Keratinocyte (primary cell): ENCODE data around the gene DHDH. TPM values are rescaled to one million over a fixed set of nuclear protein-coding genes. Genes with fewer than 3 reads are reported as not detected.
A peak's percentile ranks its signal among the peaks of the same experiment; 100 is the strongest.

Experiments
- DNase-seq: peaks from one replicate; pipeline ENCODE4 v3.0.0-alpha.2; 2011; ENCODE audit warnings: low read depth, missing footprints, low spot score
- FAIRE-seq: peaks from 2 replicates; lab custom pipeline; 2011; peaks lifted over from hg19 to GRCh38; lab: Jason Lieb, UNC
- H2AFZ ChIP-seq: 2 replicates; pipeline ENCODE4 v1.6.0; 2012; ENCODE audit warnings: low read length, control low read depth, inconsistent platforms; ENCODE audit not compliant: control insufficient read depth
- H3K27ac ChIP-seq: 2 replicates; pipeline ENCODE4 v1.5.1; 2011; ENCODE audit warnings: low read length; ENCODE audit not compliant: control insufficient read depth, insufficient read depth
- H3K27me3 ChIP-seq: 3 replicates; pipeline ENCODE4 v1.6.0; 2011; ENCODE audit warnings: low read length; ENCODE audit not compliant: control insufficient read depth, insufficient read depth; ENCODE audit errors: extremely low read depth
- H3K36me3 ChIP-seq, 2 experiments: 2 replicates in 1 of 2; 3 replicates in 1 of 2; pipeline ENCODE4 v1.5.1; 2011; ENCODE audit warnings: low read length in 2 of 2, mild to moderate bottlenecking in 1 of 2; ENCODE audit not compliant: control insufficient read depth in 2 of 2, insufficient read depth in 2 of 2; ENCODE audit errors: extremely low read depth in 1 of 2
- H3K4me1 ChIP-seq: 3 replicates; pipeline ENCODE4 v1.5.1; 2011; ENCODE audit warnings: low read length; ENCODE audit not compliant: control insufficient read depth, insufficient read depth; ENCODE audit errors: extremely low read depth
- H3K4me2 ChIP-seq: 3 replicates; pipeline ENCODE4 v1.6.0; 2011; ENCODE audit warnings: low read depth, low read length; ENCODE audit not compliant: control insufficient read depth, insufficient read depth; ENCODE audit errors: extremely low read depth
- H3K4me3 ChIP-seq, 3 experiments: fragments of 200-600 bp in 1 of 3; sonication (generic) in 1 of 3; 2 replicates in 2 of 3; 3 replicates in 1 of 3; pipeline ENCODE4 v1.5.1; 2011 to 2016; ENCODE audit warnings: low read length in 3 of 3, mild to moderate bottlenecking in 3 of 3, control low read depth in 2 of 3, inconsistent platforms in 1 of 3, low read depth in 1 of 3, mixed read lengths in 1 of 3, mixed run types in 1 of 3, moderate library complexity in 1 of 3; ENCODE audit not compliant: control insufficient read depth in 2 of 3, insufficient read depth in 2 of 3; ENCODE audit errors: extremely low read depth in 1 of 3
- H3K79me2 ChIP-seq: 2 replicates; pipeline ENCODE4 v1.6.0; 2012; ENCODE audit warnings: low read length; ENCODE audit not compliant: control insufficient read depth, insufficient read depth
- H3K9ac ChIP-seq: 3 replicates; pipeline ENCODE4 v1.6.0; 2011; ENCODE audit warnings: low read length; ENCODE audit not compliant: control insufficient read depth, insufficient read depth; ENCODE audit errors: extremely low read depth
- H3K9me1 ChIP-seq: 3 replicates; pipeline ENCODE4 v1.6.0; 2011; ENCODE audit warnings: low read length; ENCODE audit not compliant: control insufficient read depth, insufficient read depth; ENCODE audit errors: extremely low read depth
- H3K9me3 ChIP-seq: 2 replicates; pipeline ENCODE4 v1.5.1; 2012; ENCODE audit warnings: low read depth, low read length; ENCODE audit not compliant: control insufficient read depth
- H4K20me1 ChIP-seq: 3 replicates; pipeline ENCODE4 v1.6.0; 2011; ENCODE audit warnings: low read length; ENCODE audit not compliant: control insufficient read depth, insufficient read depth; ENCODE audit errors: extremely low read depth
- EZH2 ChIP-seq: IDR thresholded peaks from one replicate; pipeline ENCODE4 v1.6.1; 2012; ENCODE audit warnings: inconsistent platforms, mild to moderate bottlenecking, low read length, moderate library complexity
- dilution Hi-C: fragments of 300-500 bp; cut with MboI; formaldehyde crosslinking; loops from one replicate; pipeline ENCODE4 v1.7.0; 2020; ENCODE audit warnings: low sequenced_read_pairs; ENCODE audit not compliant: extremely low pct_ligation_motif_present
- polyA plus RNA-seq, 5 experiments: library from polyadenylated mRNA; depleted of rRNA in 3 of 5; stranded (reverse) in 3 of 5; stranded (forward) in 1 of 5; unstranded in 1 of 5; fragments of >200 nt; gene quantifications; 1 replicate in 1 of 5; 2 replicates in 3 of 5; 3 replicates in 1 of 5; pipeline versions ENCODE4 v1.2.1 to v1.2.3, GENCODE V29; 2011 to 2012; ENCODE audit warnings: missing spikeins in 2 of 5, low read depth in 1 of 5, low replicate concordance in 1 of 5
- TF ChIP-seq, protein P1 (sequence below), 3 experiments: IDR thresholded peaks in 1 of 3; conservative IDR thresholded peaks in 1 of 3; optimal IDR thresholded peaks in 1 of 3; 2 replicates in 2 of 3; 3 replicates in 1 of 3; pipeline versions ENCODE3 to v1.5.1; 2011; ENCODE audit warnings: low read length in 3 of 3, mild to moderate bottlenecking in 3 of 3, moderate library complexity in 2 of 3, control low read depth in 1 of 3, inconsistent platforms in 1 of 3; ENCODE audit not compliant: insufficient read depth in 2 of 3; ENCODE audit errors: extremely low read depth in 1 of 3

DHDH gene
- polyA plus RNA-seq, 1 donor (not counting 4 experiments of a cell fraction or from before 2014, with no cell fraction given), result 0.45 TPM

DNA sequence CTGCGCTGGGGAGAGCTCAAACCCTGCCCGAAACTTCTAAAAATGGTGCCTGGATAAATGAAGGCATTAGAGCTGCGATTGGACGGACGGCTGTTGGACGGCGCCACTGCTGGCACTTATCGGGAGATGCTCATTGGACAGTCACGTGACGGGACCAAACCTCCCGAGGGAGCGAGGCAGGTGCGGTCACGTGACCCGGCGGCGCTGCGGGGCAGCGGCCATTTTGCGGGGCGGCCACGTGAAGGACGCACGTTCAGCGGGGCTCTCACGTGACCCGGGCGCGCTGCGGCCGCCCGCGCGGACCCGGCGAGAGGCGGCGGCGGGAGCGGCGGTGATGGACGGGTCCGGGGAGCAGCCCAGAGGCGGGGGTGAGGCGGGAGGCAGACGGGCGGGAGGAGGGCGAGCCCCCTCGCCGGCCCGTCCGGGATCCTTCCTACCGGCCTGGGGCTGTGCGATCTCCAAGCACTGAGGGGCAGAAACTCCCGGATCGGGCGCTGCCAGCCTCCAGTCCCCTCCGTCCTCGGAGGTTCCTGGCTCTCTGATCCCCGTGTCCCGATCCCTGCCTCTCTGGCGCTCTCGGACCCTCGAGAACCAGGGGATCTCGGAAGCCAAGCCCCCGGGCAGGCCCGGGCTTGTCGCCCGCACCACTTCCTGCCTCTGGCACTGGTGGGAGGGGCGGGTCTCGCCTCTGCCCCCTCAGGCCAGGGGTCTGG is 21.3 kb downstream of the DHDH start, which contains the start of gene BAX:
Gene BAX, plus strand, starts transcription at position 281 of the 713 bp plus-strand sequence. Its CDS starts 54 bp downstream, at position 335.
- Histone ChIP-seq H3K9ac (peak within 1 kb of the TSS; percentile 97), H3K4me1 (peaks cover 5% of the 10 kb centered on the region), H4K20me1 (no peaks in the 10 kb centered on the region), H3K27me3 (no peaks in the 10 kb centered on the region), H3K79me2 (peaks cover 19% of the 10 kb centered on the region), H3K9me1 (no peaks in the 10 kb centered on the region), H3K9me3 (no peaks in the 10 kb centered on the region), H3K4me3 (peak within 1 kb of the TSS; percentile 85 to 89 (median 85)), H3K36me3 (peaks cover 4 to 6% of the 10 kb centered on the region in 2 experiments), H3K4me2 (peak within 1 kb of the TSS; percentile 90), H2AFZ (peak within 1 kb of the TSS; percentile 75), H3K27ac (peak within 1 kb of the TSS; percentile 90)
- dilution Hi-C loops, result no loop called here
- FAIRE-seq, result no peak
- TF ChIP-seq EZH2, result no peak
- TF ChIP-seq, protein P1, sequence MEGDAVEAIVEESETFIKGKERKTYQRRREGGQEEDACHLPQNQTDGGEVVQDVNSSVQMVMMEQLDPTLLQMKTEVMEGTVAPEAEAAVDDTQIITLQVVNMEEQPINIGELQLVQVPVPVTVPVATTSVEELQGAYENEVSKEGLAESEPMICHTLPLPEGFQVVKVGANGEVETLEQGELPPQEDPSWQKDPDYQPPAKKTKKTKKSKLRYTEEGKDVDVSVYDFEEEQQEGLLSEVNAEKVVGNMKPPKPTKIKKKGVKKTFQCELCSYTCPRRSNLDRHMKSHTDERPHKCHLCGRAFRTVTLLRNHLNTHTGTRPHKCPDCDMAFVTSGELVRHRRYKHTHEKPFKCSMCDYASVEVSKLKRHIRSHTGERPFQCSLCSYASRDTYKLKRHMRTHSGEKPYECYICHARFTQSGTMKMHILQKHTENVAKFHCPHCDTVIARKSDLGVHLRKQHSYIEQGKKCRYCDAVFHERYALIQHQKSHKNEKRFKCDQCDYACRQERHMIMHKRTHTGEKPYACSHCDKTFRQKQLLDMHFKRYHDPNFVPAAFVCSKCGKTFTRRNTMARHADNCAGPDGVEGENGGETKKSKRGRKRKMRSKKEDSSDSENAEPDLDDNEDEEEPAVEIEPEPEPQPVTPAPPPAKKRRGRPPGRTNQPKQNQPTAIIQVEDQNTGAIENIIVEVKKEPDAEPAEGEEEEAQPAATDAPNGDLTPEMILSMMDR (optimal IDR thresholded peaks at IDR 0.05 in 1 of 3, IDR thresholded peaks at IDR 0.05 in 1 of 3, conservative IDR thresholded peaks at IDR 0.05 in 1 of 3; ENCODE audit: extremely low read depth in 1 of 3, insufficient read depth in 2 of 3, low read length in 3 of 3), result peak in 1 of 3 experiments; percentile 41
- DNase-seq, result no peak

DNA sequence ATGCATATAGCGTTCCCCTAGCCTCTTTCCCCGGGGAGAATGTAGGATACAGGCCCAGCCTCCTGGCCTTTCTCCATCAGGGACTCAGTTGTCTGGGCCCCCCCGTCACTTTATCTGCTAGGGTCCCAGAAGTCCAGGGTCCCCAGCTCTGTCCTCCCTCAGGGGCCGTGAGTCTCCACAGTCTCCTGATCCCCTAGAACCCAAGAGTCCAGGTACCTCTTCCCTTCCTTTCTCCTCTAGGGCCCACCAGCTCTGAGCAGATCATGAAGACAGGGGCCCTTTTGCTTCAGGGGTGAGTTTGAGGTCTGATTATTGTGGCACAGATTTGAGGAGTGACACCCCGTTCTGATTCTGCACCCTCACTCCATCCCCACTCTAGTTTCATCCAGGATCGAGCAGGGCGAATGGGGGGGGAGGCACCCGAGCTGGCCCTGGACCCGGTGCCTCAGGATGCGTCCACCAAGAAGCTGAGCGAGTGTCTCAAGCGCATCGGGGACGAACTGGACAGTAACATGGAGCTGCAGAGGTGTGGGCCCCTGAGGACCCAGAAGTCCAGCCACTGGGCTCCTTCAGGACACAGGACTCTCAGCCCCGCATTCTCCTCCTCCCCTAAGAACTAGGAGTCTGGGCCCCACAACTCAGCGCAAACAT is 21.9 kb downstream of the DHDH start:
- Histone ChIP-seq H3K9me1 (no peaks in the 10 kb centered on the region), H3K4me2 (peak overlapping the region; percentile 90), H3K27ac (peak overlapping the region; percentile 90), H3K4me1 (peaks cover 5% of the 10 kb centered on the region), H3K9ac (peak overlapping the region; percentile 97), H3K27me3 (no peaks in the 10 kb centered on the region), H3K9me3 (no peaks in the 10 kb centered on the region), H4K20me1 (no peaks in the 10 kb centered on the region), H3K36me3 (peaks cover 4 to 6% of the 10 kb centered on the region in 2 experiments), H2AFZ (no peak overlapping the region), H3K79me2 (peaks cover 19% of the 10 kb centered on the region), H3K4me3 (peak overlapping the region; percentile 85 to 89 (median 85))
- FAIRE-seq (no peak), DNase-seq (no peak)
- TF ChIP-seq, protein P1 (optimal IDR thresholded peaks at IDR 0.05 in 1 of 3, IDR thresholded peaks at IDR 0.05 in 1 of 3, conservative IDR thresholded peaks at IDR 0.05 in 1 of 3; ENCODE audit: extremely low read depth in 1 of 3, insufficient read depth in 2 of 3, low read length in 3 of 3), result no peak
- no peak for TF ChIP-seq EZH2
- dilution Hi-C loops, result no loop called here
